HepG2 (cell line): ENCODE results near the gene CBFA2T2. TPM values are rescaled to one million over a fixed set of nuclear protein-coding genes. Genes with fewer than 3 reads are reported as not detected.
A peak's percentile ranks its signal among the peaks of the same experiment; 100 is the strongest.

Experiments
- DMAP1 ChIP-seq: IDR thresholded peaks from 2 replicates; pipeline ENCODE4 v1.6.1; 2016
- FOXA3 ChIP-seq: IDR thresholded peaks from 2 replicates; pipeline ENCODE4 v1.6.1; 2016; ENCODE audit warnings: missing genetic modification reagents, missing compliant biosample characterization
- HNRNPLL ChIP-seq: fragments of 200-400 bp; formaldehyde crosslinking; IDR thresholded peaks from 2 replicates; pipeline ENCODE4 v1.6.1; 2017; ENCODE audit warnings: mild to moderate bottlenecking, low read depth, low read length; ENCODE audit not compliant: poor library complexity, severe bottlenecking
- KMT2A ChIP-seq: sonication (generic); formaldehyde crosslinking; IDR thresholded peaks from 2 replicates; pipeline ENCODE4 v1.4.0; 2020; ENCODE audit warnings: missing genetic modification reagents
- NR2F1 ChIP-seq, 2 experiments: fragments of 450-650 bp in 1 of 2; formaldehyde crosslinking in 1 of 2; IDR thresholded peaks; 2 replicates each; pipeline versions ENCODE4 v1.5.0 to v1.6.1; 2016 to 2020; ENCODE audit warnings: mild to moderate bottlenecking in 1 of 2, missing compliant biosample characterization in 1 of 2, missing genetic modification reagents in 1 of 2, moderate library complexity in 1 of 2
- PCBP2 ChIP-seq: fragments of 200-400 bp; formaldehyde crosslinking; optimal IDR thresholded peaks from 2 replicates; pipeline ENCODE3; 2018; ENCODE audit warnings: low read length, low read depth; ENCODE audit not compliant: poor library complexity, severe bottlenecking
- PHF21A ChIP-seq: sonication (generic); formaldehyde crosslinking; IDR thresholded peaks from 2 replicates; pipeline ENCODE4 v1.5.0; 2020; ENCODE audit warnings: mild to moderate bottlenecking, missing genetic modification reagents
- REXO4 ChIP-seq: sonication (generic); formaldehyde crosslinking; IDR thresholded peaks from 2 replicates; pipeline ENCODE4 v1.8.0; 2022; ENCODE audit warnings: missing genetic modification reagents, mild to moderate bottlenecking, borderline replicate concordance
- RFX1 ChIP-seq: fragments of 450-650 bp; IDR thresholded peaks from 2 replicates; pipeline ENCODE4 v1.6.1; 2017
- SOX5 ChIP-seq: IDR thresholded peaks from 2 replicates; pipeline ENCODE4 v1.6.1; 2016; ENCODE audit warnings: borderline replicate concordance
- ZBTB40 ChIP-seq, 2 experiments: fragments of 450-650 bp in 1 of 2; sonication (generic) in 1 of 2; formaldehyde crosslinking in 1 of 2; IDR thresholded peaks; 2 replicates each; pipeline versions ENCODE4 v1.6.1 to v1.8.0; 2016 to 2022; ENCODE audit warnings: antibody characterized with exemption in 1 of 2, mild to moderate bottlenecking in 1 of 2, missing genetic modification reagents in 1 of 2
- ZNF263 ChIP-seq: sonication (generic); formaldehyde crosslinking; IDR thresholded peaks from 2 replicates; pipeline ENCODE4 v1.4.0; 2020; ENCODE audit warnings: missing genetic modification reagents
- ZNF567 ChIP-seq: sonication (generic); formaldehyde crosslinking; IDR thresholded peaks from 2 replicates; pipeline ENCODE4 v1.8.1; 2023; ENCODE audit warnings: mild to moderate bottlenecking, missing genetic modification reagents, borderline replicate concordance
- ZNF720 ChIP-seq: sonication (generic); formaldehyde crosslinking; IDR thresholded peaks from 2 replicates; pipeline ENCODE4 v1.4.0; 2020; ENCODE audit warnings: missing genetic modification reagents
- ZNF75D ChIP-seq: sonication (generic); formaldehyde crosslinking; IDR thresholded peaks from 2 replicates; pipeline ENCODE4 v1.8.1; 2023; ENCODE audit warnings: missing genetic modification reagents, mild to moderate bottlenecking, borderline replicate concordance
- ZNF891 ChIP-seq: sonication (generic); formaldehyde crosslinking; IDR thresholded peaks from 2 replicates; pipeline ENCODE4 v1.5.0; 2020; ENCODE audit warnings: mild to moderate bottlenecking, missing genetic modification reagents
- polyA plus RNA-seq, 8 experiments: library from polyadenylated mRNA; depleted of rRNA in 3 of 8; stranded (reverse) in 7 of 8; unstranded in 1 of 8; fragments of >200 nt; fragmentation: Illumina TruSeq in 4 of 8; extraction: Trizol in 4 of 8; gene quantifications; 2 replicates each; pipeline versions ENCODE4 v1.2.1 to v1.2.3, GENCODE V29; 2011 to 2016; ENCODE audit warnings: low read depth in 4 of 8, missing spikeins in 1 of 8, mixed read lengths in 1 of 8; ENCODE audit not compliant: insufficient read depth in 1 of 8
- total RNA-seq, 5 experiments: library from RNA; depleted of rRNA; stranded (reverse); fragments of >200 nt; fragmentation: Illumina TruSeq; extraction: Trizol; gene quantifications; 2 replicates each; pipeline ENCODE4 v1.2.3, GENCODE V29; 2016; ENCODE audit warnings: low read depth in 1 of 5
- TF ChIP-seq, protein P1 (sequence below): sonication (generic); formaldehyde crosslinking; IDR thresholded peaks from 2 replicates; pipeline ENCODE4 v1.8.1; 2023; ENCODE audit warnings: mild to moderate bottlenecking, moderate library complexity, missing genetic modification reagents
- TF ChIP-seq, protein P2 (sequence below): sonication (generic); formaldehyde crosslinking; IDR thresholded peaks from 2 replicates; pipeline ENCODE4 v1.5.1; 2020; ENCODE audit warnings: missing genetic modification reagents, mild to moderate bottlenecking, borderline replicate concordance

CBFA2T2 gene
- total and polyA plus RNA-seq, 2 of the 13 experiments (the other 11 are each of a cell fraction or from before 2014, with no cell fraction given): 6.3 to 21.2 TPM

- TF ChIP-seq ZBTB40 (IDR thresholded peaks at IDR 0.05): no peak
- peak; percentile 53 for TF ChIP-seq ZBTB40 (CRISPR knock-in tag; IDR thresholded peaks at IDR 0.05)
- peak; percentile 73 for TF ChIP-seq KMT2A
- 0 out of 2 replicates have a peak, but pooled peaks have one; percentile 65 for TF ChIP-seq ZNF720 (CRISPR knock-in tag)
- TF ChIP-seq PHF21A (CRISPR knock-in tag): peak; percentile 80
- peak; percentile 23; the same call in 1 of the 2 replicates for TF ChIP-seq FOXA3
- TF ChIP-seq PCBP2: no peak
- TF ChIP-seq RFX1: no peak
- TF ChIP-seq DMAP1: peak; percentile 33; the same call in 1 of the 2 replicates
- no peak for TF ChIP-seq HNRNPLL
- peak; percentile 70; the same call in 1 of the 2 replicates for TF ChIP-seq ZNF263 (CRISPR knock-in tag)
- peak; percentile 63 for TF ChIP-seq SOX5
- peak; percentile 60; the same call in 1 of the 2 replicates for TF ChIP-seq ZNF567
- TF ChIP-seq ZNF891 (CRISPR knock-in tag): no peak; the same call in 1 of the 2 replicates
- TF ChIP-seq, protein P1, sequence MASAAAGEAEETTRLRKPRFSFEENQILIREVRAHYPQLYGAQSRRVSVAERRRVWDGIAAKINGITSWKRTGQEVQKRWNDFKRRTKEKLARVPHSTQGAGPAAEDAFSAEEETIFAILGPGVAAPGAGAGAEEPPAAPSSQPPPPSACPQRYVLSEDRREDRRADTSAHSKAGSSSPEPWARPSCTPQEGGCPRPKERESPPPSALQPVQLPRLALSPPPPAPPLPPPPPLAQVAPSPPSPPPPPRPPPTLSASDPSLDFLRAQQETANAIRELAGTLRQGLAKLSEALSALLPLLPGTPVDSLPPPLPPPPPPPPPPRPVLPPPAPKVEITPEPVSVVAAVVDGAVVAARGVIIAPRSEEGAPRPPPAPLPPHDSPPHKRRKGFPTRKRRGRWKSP (CRISPR knock-in tag): peak; percentile 88
- TF ChIP-seq NR2F1 (CRISPR knock-in tag; IDR thresholded peaks at IDR 0.05): no peak
- TF ChIP-seq, protein P2, sequence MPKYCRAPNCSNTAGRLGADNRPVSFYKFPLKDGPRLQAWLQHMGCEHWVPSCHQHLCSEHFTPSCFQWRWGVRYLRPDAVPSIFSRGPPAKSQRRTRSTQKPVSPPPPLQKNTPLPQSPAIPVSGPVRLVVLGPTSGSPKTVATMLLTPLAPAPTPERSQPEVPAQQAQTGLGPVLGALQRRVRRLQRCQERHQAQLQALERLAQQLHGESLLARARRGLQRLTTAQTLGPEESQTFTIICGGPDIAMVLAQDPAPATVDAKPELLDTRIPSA: no peak
- peak; percentile 72; the same call in 1 of the 2 replicates for TF ChIP-seq REXO4
- peak; percentile 82; the same call in 1 of the 2 replicates for TF ChIP-seq ZNF75D
These were observed 196.4 kb downstream of the CBFA2T2 start, which contains the start of gene E2F1 (continued) for GRCh38 chr20:33686100-33686983.
